Smooth muscle cell (in vitro differentiated cells): ENCODE data around the gene OR4D1. TPM values are rescaled to one million over a fixed set of nuclear protein-coding genes. Genes with fewer than 3 reads are reported as not detected.

Experiments
- DNase-seq: peaks from one replicate; lab custom pipeline; 2025; ENCODE audit not compliant: unreplicated experiment; lab: John Stamatoyannopoulos, UW
- H2AFZ ChIP-seq: fragments of 200-600 bp; sonication (generic); 2 replicates; pipeline ENCODE4 v1.6.0; 2016; ENCODE audit warnings: antibody characterized with exemption, low read depth, mild to moderate bottlenecking
- H3F3A ChIP-seq: fragments of 200-600 bp; sonication (generic); 2 replicates; pipeline ENCODE4 v1.6.0; 2017; ENCODE audit warnings: antibody characterized with exemption, low read depth
- H3K27ac ChIP-seq: fragments of 200-600 bp; sonication (generic); 2 replicates; pipeline ENCODE4 v1.5.1; 2016; ENCODE audit warnings: low read depth, mild to moderate bottlenecking
- H3K27me3 ChIP-seq: fragments of 200-600 bp; sonication (generic); 2 replicates; pipeline ENCODE4 v1.6.1; 2016; ENCODE audit warnings: low read depth, mild to moderate bottlenecking
- H3K36me3 ChIP-seq: fragments of 200-600 bp; sonication (generic); 2 replicates; pipeline ENCODE4 v1.5.1; 2016; ENCODE audit warnings: low read depth
- H3K4me1 ChIP-seq: fragments of 200-600 bp; sonication (generic); 2 replicates; pipeline ENCODE4 v1.5.1; 2016; ENCODE audit warnings: low read depth
- H3K4me2 ChIP-seq: fragments of 200-600 bp; sonication (generic); 2 replicates; pipeline ENCODE4 v1.6.0; 2016; ENCODE audit warnings: mild to moderate bottlenecking
- H3K4me3 ChIP-seq: fragments of 200-600 bp; sonication (generic); 2 replicates; pipeline ENCODE4 v1.5.1; 2016; ENCODE audit warnings: mild to moderate bottlenecking
- H3K79me2 ChIP-seq: fragments of 200-600 bp; sonication (generic); 2 replicates; pipeline ENCODE4 v1.6.0; 2016; ENCODE audit warnings: low read depth, mild to moderate bottlenecking
- H3K9ac ChIP-seq: fragments of 200-600 bp; sonication (generic); 2 replicates; pipeline ENCODE4 v1.6.0; 2016; ENCODE audit warnings: low read depth
- H3K9me3 ChIP-seq: fragments of 200-600 bp; sonication (generic); replicated peaks from 2 replicates; pipeline ENCODE4 v1.5.1; 2016; ENCODE audit warnings: low read depth
- H4K20me1 ChIP-seq: fragments of 200-600 bp; sonication (generic); 2 replicates; pipeline ENCODE4 v1.6.0; 2016; ENCODE audit warnings: low read depth
- WGBS: methylation state at CpG from one replicate; pipeline ENCODE4 v1.1.7; 2016; ENCODE audit warnings: low lambda C conversion rate; 5-methylcytosine and 5-hydroxymethylcytosine counted together
- polyA plus RNA-seq: library from polyadenylated mRNA; unstranded; fragments of >200 nt; fragmentation: Nextera tagmentation; extraction: Ambion mirVana; gene quantifications from 2 replicates; pipeline ENCODE4 v1.2.1, GENCODE V29; 2016
- total RNA-seq: library from RNA; depleted of rRNA; stranded (reverse); fragments of >200 nt; gene quantifications from 2 replicates; pipeline ENCODE4 v1.2.3, GENCODE V29; 2014
- TF ChIP-seq, protein P1 (sequence below): fragments of 200-600 bp; sonication (generic); IDR thresholded peaks from 2 replicates; pipeline ENCODE4 v1.5.1; 2017; ENCODE audit warnings: borderline replicate concordance, mild to moderate bottlenecking, antibody characterized with exemption; ENCODE audit not compliant: insufficient read depth, poor library complexity, severe bottlenecking

Gene OR4D1
- total and polyA plus RNA-seq, 2 experiments from 2014 or later: not detected

DNA sequence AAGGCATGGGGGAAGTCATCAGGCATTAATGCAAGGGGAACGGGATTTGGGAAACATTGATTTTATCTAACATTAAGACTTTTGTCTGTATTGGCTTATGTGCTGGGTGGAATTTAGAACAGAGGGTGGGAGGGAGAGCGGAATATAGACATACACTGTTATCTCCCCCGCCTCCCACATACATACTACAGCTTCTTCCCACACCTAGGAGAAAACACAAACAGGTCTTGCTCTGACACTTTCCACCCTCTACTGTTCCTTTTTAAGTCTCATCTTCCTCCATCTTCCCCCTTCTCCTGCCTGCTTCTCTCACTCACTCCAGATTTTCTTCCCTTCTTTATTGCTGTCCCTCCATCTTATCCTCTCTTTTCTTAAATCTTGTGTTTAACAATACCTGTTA is 425 bp downstream of the OR4D1 start:
- Histone ChIP-seq H3K4me1 (no peaks in the 10 kb centered on the region), H3K4me3 (no peak overlapping the region), H3K9me3 (no peaks in the 10 kb centered on the region), H3K79me2 (no peaks in the 10 kb centered on the region), H3K4me2 (no peak overlapping the region), H3K27ac (no peak overlapping the region), H4K20me1 (no peaks in the 10 kb centered on the region), H3F3A (no peaks in the 10 kb centered on the region), H2AFZ (no peak overlapping the region), H3K36me3 (no peaks in the 10 kb centered on the region), H3K27me3 (peaks cover 61% of the 10 kb centered on the region), H3K9ac (no peak overlapping the region)
- TF ChIP-seq, protein P1, sequence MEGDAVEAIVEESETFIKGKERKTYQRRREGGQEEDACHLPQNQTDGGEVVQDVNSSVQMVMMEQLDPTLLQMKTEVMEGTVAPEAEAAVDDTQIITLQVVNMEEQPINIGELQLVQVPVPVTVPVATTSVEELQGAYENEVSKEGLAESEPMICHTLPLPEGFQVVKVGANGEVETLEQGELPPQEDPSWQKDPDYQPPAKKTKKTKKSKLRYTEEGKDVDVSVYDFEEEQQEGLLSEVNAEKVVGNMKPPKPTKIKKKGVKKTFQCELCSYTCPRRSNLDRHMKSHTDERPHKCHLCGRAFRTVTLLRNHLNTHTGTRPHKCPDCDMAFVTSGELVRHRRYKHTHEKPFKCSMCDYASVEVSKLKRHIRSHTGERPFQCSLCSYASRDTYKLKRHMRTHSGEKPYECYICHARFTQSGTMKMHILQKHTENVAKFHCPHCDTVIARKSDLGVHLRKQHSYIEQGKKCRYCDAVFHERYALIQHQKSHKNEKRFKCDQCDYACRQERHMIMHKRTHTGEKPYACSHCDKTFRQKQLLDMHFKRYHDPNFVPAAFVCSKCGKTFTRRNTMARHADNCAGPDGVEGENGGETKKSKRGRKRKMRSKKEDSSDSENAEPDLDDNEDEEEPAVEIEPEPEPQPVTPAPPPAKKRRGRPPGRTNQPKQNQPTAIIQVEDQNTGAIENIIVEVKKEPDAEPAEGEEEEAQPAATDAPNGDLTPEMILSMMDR: no peak
- 82% methylated on average over 3 of the region's 3 CpGs for WGBS
- no peak for DNase-seq

DNA sequence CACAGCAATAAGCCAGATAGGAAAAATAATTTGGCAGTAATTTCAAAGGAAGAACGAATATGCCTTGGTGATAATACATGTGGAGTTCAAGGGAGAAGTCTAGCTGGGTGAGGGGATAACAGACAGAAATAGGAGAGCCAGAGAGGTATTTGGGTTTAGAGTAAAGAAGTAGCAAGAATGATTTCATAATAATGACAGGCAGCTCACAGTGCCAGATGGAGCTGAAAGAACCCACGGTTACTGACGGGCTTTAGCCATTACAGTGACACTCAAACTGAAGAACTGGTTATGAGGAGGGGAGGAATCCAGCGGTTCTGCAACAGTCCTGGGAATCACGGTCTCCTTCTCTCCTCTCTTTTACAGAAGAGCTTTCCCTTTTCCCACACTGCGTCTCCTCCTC is 2.2 kb downstream of the OR4D1 start:
- Histone ChIP-seq H3K9me3 (no peaks in the 10 kb centered on the region), H3K27ac (no peak overlapping the region), H3F3A (no peaks in the 10 kb centered on the region), H3K27me3 (peaks cover 79% of the 10 kb centered on the region), H3K79me2 (no peaks in the 10 kb centered on the region), H3K4me3 (no peak overlapping the region), H2AFZ (no peak overlapping the region), H4K20me1 (no peaks in the 10 kb centered on the region), H3K4me1 (no peaks in the 10 kb centered on the region), H3K4me2 (no peak overlapping the region), H3K9ac (no peak overlapping the region), H3K36me3 (no peaks in the 10 kb centered on the region)
- DNase-seq: no peak
- 65% methylated on average over 6 of the region's 6 CpGs for WGBS
- TF ChIP-seq, protein P1: no peak

DNA sequence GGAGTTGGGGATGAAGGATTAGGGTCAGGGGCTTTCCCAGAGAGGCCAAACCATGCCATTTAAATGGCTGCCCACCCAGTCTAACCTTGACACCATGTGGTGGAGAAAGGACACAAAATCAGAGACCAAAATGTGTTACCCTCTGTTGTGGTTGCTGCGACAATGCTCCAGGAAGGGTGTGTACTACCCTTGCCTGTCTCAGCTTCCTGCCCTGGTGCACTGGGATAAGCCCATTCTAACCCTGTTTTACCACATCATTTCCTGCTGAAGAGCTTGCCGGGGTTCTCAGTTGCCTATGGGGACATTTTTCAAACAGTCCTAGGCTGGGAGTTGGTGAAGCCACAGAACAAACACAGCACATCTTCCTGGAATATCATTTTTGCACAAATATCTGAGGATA is 4.9 kb downstream of the OR4D1 start:
- TF ChIP-seq, protein P1: no peak
- H4K20me1 ChIP-seq: no peaks in the 10 kb centered on the region
- WGBS: 72% methylated on average over 2 of the region's 2 CpGs
- no peaks in the 10 kb centered on the region for H3F3A ChIP-seq
- H3K79me2 ChIP-seq: no peaks in the 10 kb centered on the region
- no peaks in the 10 kb centered on the region for H3K36me3 ChIP-seq
- no peak for DNase-seq
- peaks cover 95% of the 10 kb centered on the region for H3K27me3 ChIP-seq
- H2AFZ ChIP-seq: no peak overlapping the region
- no peak overlapping the region for H3K4me2 ChIP-seq
- H3K27ac ChIP-seq: no peak overlapping the region
- H3K4me3 ChIP-seq: no peak overlapping the region
- no peaks in the 10 kb centered on the region for H3K9me3 ChIP-seq
- no peaks in the 10 kb centered on the region for H3K4me1 ChIP-seq
- no peak overlapping the region for H3K9ac ChIP-seq

DNA sequence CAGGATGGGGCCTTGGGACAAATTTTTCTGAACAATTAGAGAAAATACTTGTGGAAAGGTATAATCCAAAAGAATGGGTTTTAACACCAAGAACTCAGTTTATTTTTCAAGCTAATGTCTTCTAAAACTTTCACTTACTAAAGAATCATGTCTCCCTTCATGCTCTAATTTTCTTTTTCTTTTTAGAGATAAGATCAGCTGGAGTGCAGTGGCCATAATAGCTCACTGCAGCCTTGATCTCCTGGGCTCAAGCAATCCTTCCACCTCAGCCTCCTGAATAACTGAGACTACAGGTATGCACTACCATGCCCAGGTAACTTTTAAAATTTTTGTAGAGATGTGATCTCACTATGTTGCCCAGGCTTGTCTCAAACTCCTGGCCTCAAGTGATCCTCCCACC is 5.5 kb downstream of the OR4D1 start:
- no peak overlapping the region for H3K4me3 ChIP-seq
- no peak for DNase-seq
- no peaks in the 10 kb centered on the region for H3F3A ChIP-seq
- no peak overlapping the region for H3K4me2 ChIP-seq
- H3K27ac ChIP-seq: no peak overlapping the region
- TF ChIP-seq, protein P1: no peak
- no peak overlapping the region for H2AFZ ChIP-seq
- H3K36me3 ChIP-seq: no peaks in the 10 kb centered on the region
- no peaks in the 10 kb centered on the region for H4K20me1 ChIP-seq
- no peaks in the 10 kb centered on the region for H3K4me1 ChIP-seq
- no peaks in the 10 kb centered on the region for H3K9me3 ChIP-seq
- no peak overlapping the region for H3K9ac ChIP-seq
- H3K79me2 ChIP-seq: no peaks in the 10 kb centered on the region
- H3K27me3 ChIP-seq: peaks cover 95% of the 10 kb centered on the region
